Muscle of back (tissue), 13 donors: ENCODE results near the gene BAG5. TPM values are rescaled to one million over a fixed set of nuclear protein-coding genes. Genes with fewer than 3 reads are reported as not detected.
A peak's percentile ranks its signal among the peaks of the same experiment; 100 is the strongest.
"Not testable (repeated sequence)": the region's sequence is repeated elsewhere in the genome, so short reads cannot be mapped to it uniquely, and the experiment has no call there.

Experiments
- DNase-seq, 3 donors: peaks; one replicate each; pipeline versions ENCODE4 v3.0.0 to v3.0.0-alpha.2; 2013
- long read RNA-seq, 9 donors: transcript quantifications; one replicate each; lab custom pipeline, GENCODE V29; 2026
- polyA plus RNA-seq, 10 donors: library from polyadenylated mRNA; unstranded; fragments of 120-200 nt; gene quantifications; one replicate each; pipeline ENCODE4 v1.2.1, GENCODE V29; 2013; ENCODE audit not compliant: insufficient read length in 10 of 10

BAG5 gene
- polyA plus RNA-seq, result 10 to 100 TPM; 18.2 to 25.6 (median 21.8) TPM
- long read RNA-seq, donor 1, full-length matches to known transcripts, result 10 of 89 reads
- long read RNA-seq, donor 1, partial matches to known transcripts, result 27 of 89 reads
- long read RNA-seq, donor 1, other reads (novel, unspliced or antisense), result 52 of 89 reads
- long read RNA-seq, donor 2, full-length matches to known transcripts, result 8 of 8 reads
- long read RNA-seq, donor 2, partial matches to known transcripts, result 0 of 8 reads
- long read RNA-seq, donor 2, other reads (novel, unspliced or antisense), result 0 of 8 reads
- long read RNA-seq, donor 3, result 0 reads
- long read RNA-seq, donor 4, full-length matches to known transcripts, result 8 of 104 reads
- long read RNA-seq, donor 4, partial matches to known transcripts, result 75 of 104 reads
- long read RNA-seq, donor 4, other reads (novel, unspliced or antisense), result 21 of 104 reads
- long read RNA-seq, donor 5, full-length matches to known transcripts, result 9 of 9 reads
- long read RNA-seq, donor 5, partial matches to known transcripts, result 0 of 9 reads
- long read RNA-seq, donor 5, other reads (novel, unspliced or antisense), result 0 of 9 reads
- long read RNA-seq, donor 6, full-length matches to known transcripts, result 9 of 106 reads
- long read RNA-seq, donor 6, partial matches to known transcripts, result 12 of 106 reads
- long read RNA-seq, donor 6, other reads (novel, unspliced or antisense), result 85 of 106 reads
- long read RNA-seq, donor 7, full-length matches to known transcripts, result 6 of 6 reads
- long read RNA-seq, donor 7, partial matches to known transcripts, result 0 of 6 reads
- long read RNA-seq, donor 7, other reads (novel, unspliced or antisense), result 0 of 6 reads
- long read RNA-seq, donor 8, full-length matches to known transcripts, result 3 of 3 reads
- long read RNA-seq, donor 8, partial matches to known transcripts, result 0 of 3 reads
- long read RNA-seq, donor 8, other reads (novel, unspliced or antisense), result 0 of 3 reads
- long read RNA-seq, donor 9, full-length matches to known transcripts, result 3 of 3 reads
- long read RNA-seq, donor 9, partial matches to known transcripts, result 0 of 3 reads
- long read RNA-seq, donor 9, other reads (novel, unspliced or antisense), result 0 of 3 reads

GRCh38 chr14:103562429-103563225 is at the start of gene BAG5, which contains the start of gene COA8:
Gene BAG5, minus strand, starts transcription at chr14:103562657. Its CDS starts 1,493 bp downstream, at chr14:103561164.
Gene COA8, plus strand, starts transcription at chr14:103562960. Its CDS starts 42 bp downstream, at chr14:103563002.
- peak; percentile 86 to 96 (median 91) for DNase-seq

- DNase-seq, result no peak
Observed at GRCh38 chr14:103611215-103611614, 48.8 kb upstream of the BAG5 start.

GRCh38 chr14:103609081-103609480 is 46.6 kb upstream of the BAG5 start:
- not testable (repeated sequence) for DNase-seq

GRCh38 chr14:103607822-103608221 is 45.4 kb upstream of the BAG5 start:
- DNase-seq, result no peak

GRCh38 chr14:103606963-103607668 is 44.7 kb upstream of the BAG5 start:
- DNase-seq, result peak; percentile 94 to 98 (median 95)

GRCh38 chr14:103604620-103605019 is 42.2 kb upstream of the BAG5 start:
- no peak for DNase-seq

GRCh38 chr14:103600503-103600902 is 38.0 kb upstream of the BAG5 start:
- no peak for DNase-seq

- peak in 2 of 3 donors; percentile 45 to 48 for DNase-seq
Observed at GRCh38 chr14:103597623-103598377, 35.3 kb upstream of the BAG5 start.

GRCh38 chr14:103594265-103594664 is 31.8 kb upstream of the BAG5 start:
- DNase-seq, result peak in 1 of 3 donors; percentile 49

- no peak for DNase-seq
Observed at GRCh38 chr14:103593577-103593976, 31.1 kb upstream of the BAG5 start.

- no peak for DNase-seq
Observed at GRCh38 chr14:103584326-103584915, 22.0 kb upstream of the BAG5 start.

- no peak for DNase-seq
Observed at GRCh38 chr14:103581954-103582703, 19.7 kb upstream of the BAG5 start.

GRCh38 chr14:103581206-103581605 is 18.7 kb upstream of the BAG5 start:
- DNase-seq, result no peak

- DNase-seq, result no peak
Observed at GRCh38 chr14:103578401-103579075, 16.1 kb upstream of the BAG5 start.

GRCh38 chr14:103576371-103577024 is 14.0 kb upstream of the BAG5 start:
- DNase-seq, result peak in 2 of 3 donors; percentile 66 to 79

- no peak for DNase-seq
Observed at GRCh38 chr14:103574707-103575285, 12.3 kb upstream of the BAG5 start.

GRCh38 chr14:103574104-103574503 is 11.6 kb upstream of the BAG5 start:
- no peak for DNase-seq
